ENCODE measurements around the gene COL27A1.
A peak's percentile ranks its signal among the peaks of the same experiment; 100 is the strongest.

Gene COL27A1

GRCh38 chr9:114146735-114147134 is 8.6 kb upstream of the COL27A1 start:
- ATAC-seq, result no peak
- TF ChIP-seq ZNF70 (CRISPR knock-in tag; IDR thresholded peaks at IDR 0.05) (peak; percentile 96), CSRNP3 (CRISPR knock-in tag; IDR thresholded peaks at IDR 0.05) (no peak)

DNA sequence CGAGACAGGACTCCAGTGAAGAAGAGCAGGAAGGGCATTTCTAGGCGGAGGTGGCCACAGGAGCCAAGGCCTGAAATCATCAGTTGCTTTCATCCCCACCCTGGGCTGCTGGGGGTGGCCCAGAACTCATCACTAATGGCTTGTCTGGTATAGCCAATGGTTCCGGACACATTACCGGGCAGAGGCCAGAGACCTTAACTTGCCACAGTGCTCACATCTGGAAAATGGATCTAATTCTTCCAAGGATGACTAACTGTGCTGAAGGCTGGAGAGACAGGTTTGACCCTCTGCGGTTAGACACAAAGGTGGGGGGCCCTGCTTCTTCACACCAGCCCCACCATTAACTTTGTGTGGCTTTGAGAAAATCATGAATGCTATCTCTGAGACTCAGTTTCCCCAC is 6.2 kb upstream of the COL27A1 start:
- no peak for ATAC-seq
- TF ChIP-seq CSRNP3 (CRISPR knock-in tag; IDR thresholded peaks at IDR 0.05), result no peak
- no peak for TF ChIP-seq ZNF565 (CRISPR knock-in tag; conservative IDR thresholded peaks at IDR 0.05; ENCODE audit: low read depth)
- TF ChIP-seq, protein P1, sequence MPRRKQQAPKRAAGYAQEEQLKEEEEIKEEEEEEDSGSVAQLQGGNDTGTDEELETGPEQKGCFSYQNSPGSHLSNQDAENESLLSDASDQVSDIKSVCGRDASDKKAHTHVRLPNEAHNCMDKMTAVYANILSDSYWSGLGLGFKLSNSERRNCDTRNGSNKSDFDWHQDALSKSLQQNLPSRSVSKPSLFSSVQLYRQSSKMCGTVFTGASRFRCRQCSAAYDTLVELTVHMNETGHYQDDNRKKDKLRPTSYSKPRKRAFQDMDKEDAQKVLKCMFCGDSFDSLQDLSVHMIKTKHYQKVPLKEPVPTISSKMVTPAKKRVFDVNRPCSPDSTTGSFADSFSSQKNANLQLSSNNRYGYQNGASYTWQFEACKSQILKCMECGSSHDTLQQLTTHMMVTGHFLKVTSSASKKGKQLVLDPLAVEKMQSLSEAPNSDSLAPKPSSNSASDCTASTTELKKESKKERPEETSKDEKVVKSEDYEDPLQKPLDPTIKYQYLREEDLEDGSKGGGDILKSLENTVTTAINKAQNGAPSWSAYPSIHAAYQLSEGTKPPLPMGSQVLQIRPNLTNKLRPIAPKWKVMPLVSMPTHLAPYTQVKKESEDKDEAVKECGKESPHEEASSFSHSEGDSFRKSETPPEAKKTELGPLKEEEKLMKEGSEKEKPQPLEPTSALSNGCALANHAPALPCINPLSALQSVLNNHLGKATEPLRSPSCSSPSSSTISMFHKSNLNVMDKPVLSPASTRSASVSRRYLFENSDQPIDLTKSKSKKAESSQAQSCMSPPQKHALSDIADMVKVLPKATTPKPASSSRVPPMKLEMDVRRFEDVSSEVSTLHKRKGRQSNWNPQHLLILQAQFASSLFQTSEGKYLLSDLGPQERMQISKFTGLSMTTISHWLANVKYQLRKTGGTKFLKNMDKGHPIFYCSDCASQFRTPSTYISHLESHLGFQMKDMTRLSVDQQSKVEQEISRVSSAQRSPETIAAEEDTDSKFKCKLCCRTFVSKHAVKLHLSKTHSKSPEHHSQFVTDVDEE (CRISPR knock-in tag; IDR thresholded peaks at IDR 0.05), result no peak
- TF ChIP-seq, protein P2, sequence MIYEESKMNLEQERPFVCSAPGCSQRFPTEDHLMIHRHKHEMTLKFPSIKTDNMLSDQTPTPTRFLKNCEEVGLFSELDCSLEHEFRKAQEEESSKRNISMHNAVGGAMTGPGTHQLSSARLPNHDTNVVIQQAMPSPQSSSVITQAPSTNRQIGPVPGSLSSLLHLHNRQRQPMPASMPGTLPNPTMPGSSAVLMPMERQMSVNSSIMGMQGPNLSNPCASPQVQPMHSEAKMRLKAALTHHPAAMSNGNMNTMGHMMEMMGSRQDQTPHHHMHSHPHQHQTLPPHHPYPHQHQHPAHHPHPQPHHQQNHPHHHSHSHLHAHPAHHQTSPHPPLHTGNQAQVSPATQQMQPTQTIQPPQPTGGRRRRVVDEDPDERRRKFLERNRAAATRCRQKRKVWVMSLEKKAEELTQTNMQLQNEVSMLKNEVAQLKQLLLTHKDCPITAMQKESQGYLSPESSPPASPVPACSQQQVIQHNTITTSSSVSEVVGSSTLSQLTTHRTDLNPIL (CRISPR knock-in tag; IDR thresholded peaks at IDR 0.05; ENCODE audit: low read depth), result no peak
- no peak for TF ChIP-seq ESRRG (CRISPR knock-in tag; IDR thresholded peaks at IDR 0.05)
- no peak for TF ChIP-seq RARB (CRISPR knock-in tag; IDR thresholded peaks at IDR 0.05)
- no peak for TF ChIP-seq BACH2 (CRISPR knock-in tag; IDR thresholded peaks at IDR 0.05; ENCODE audit: borderline replicate concordance)
- TF ChIP-seq ZNF70 (CRISPR knock-in tag; IDR thresholded peaks at IDR 0.05), result no peak
- TF ChIP-seq PPARA (CRISPR knock-in tag; IDR thresholded peaks at IDR 0.05; ENCODE audit: borderline replicate concordance), result no peak
- no peak for TF ChIP-seq ZFP3 (CRISPR knock-in tag; IDR thresholded peaks at IDR 0.05)
- TF ChIP-seq ISL1 (CRISPR knock-in tag; IDR thresholded peaks at IDR 0.05), result no peak
- no peak for TF ChIP-seq TCF4 (CRISPR knock-in tag; IDR thresholded peaks at IDR 0.05; ENCODE audit: borderline replicate concordance)
- no peak for TF ChIP-seq ZFP30 (CRISPR knock-in tag; IDR thresholded peaks at IDR 0.05)
- TF ChIP-seq ZC3H10 (CRISPR knock-in tag; IDR thresholded peaks at IDR 0.05), result no peak
- TF ChIP-seq, protein P3, sequence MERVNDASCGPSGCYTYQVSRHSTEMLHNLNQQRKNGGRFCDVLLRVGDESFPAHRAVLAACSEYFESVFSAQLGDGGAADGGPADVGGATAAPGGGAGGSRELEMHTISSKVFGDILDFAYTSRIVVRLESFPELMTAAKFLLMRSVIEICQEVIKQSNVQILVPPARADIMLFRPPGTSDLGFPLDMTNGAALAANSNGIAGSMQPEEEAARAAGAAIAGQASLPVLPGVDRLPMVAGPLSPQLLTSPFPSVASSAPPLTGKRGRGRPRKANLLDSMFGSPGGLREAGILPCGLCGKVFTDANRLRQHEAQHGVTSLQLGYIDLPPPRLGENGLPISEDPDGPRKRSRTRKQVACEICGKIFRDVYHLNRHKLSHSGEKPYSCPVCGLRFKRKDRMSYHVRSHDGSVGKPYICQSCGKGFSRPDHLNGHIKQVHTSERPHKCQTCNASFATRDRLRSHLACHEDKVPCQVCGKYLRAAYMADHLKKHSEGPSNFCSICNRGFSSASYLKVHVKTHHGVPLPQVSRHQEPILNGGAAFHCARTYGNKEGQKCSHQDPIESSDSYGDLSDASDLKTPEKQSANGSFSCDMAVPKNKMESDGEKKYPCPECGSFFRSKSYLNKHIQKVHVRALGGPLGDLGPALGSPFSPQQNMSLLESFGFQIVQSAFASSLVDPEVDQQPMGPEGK (CRISPR knock-in tag; IDR thresholded peaks at IDR 0.05; ENCODE audit: borderline replicate concordance), result no peak
- TF ChIP-seq OSR1 (CRISPR knock-in tag; IDR thresholded peaks at IDR 0.05), result no peak
- TF ChIP-seq TOX (CRISPR knock-in tag; IDR thresholded peaks at IDR 0.05; ENCODE audit: borderline replicate concordance), result no peak

DNA sequence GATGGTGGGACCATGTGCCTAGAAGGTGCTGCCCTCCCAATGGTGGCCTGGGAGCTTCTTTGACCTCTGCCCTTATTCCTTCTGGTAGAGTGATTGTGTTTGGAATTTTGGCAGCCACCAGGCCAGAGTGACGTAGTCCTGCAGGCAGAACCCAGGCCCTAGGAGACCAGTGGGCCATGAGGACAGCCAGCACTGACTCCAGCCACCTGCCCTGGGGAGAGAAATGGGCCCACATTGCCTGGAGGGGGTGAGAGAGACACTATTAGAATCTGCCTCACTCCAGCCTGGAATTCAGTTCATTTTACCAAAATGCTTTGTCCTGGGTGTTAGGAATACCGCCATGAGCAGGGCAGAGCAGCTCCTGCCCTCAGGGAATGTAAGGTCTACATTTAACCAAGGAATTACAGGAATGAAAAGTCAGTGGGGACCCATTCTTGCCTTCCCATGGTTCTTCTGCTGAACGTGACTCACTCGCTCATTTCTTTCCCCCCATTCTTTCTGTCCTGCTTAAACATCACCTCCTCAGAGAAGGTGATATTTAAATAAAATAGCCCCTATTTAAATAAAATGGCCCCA is 5.5 kb upstream of the COL27A1 start:
- no peak for ATAC-seq
- TF ChIP-seq ISL1 (CRISPR knock-in tag; IDR thresholded peaks at IDR 0.05), result no peak
- TF ChIP-seq, protein P2 (CRISPR knock-in tag; IDR thresholded peaks at IDR 0.05; ENCODE audit: low read depth), result no peak

GRCh38 chr9:114150608-114151007 is 4.7 kb upstream of the COL27A1 start:
- no peak for ATAC-seq
- no peak for TF ChIP-seq ARNTL (CRISPR knock-in tag; IDR thresholded peaks at IDR 0.05; ENCODE audit: borderline replicate concordance, low read depth)
